Glutamatergic neuron (in vitro differentiated cells): ENCODE data around the gene TNNI2. TPM values are rescaled to one million over a fixed set of nuclear protein-coding genes. Genes with fewer than 3 reads are reported as not detected.

Source experiments
- DNase-seq: peaks from one replicate; pipeline ENCODE4 v3.0.0; 2022
- H3K27ac Mint-ChIP-seq: one replicate; pipeline ENCODE4 v1.8.0; 2020; ENCODE audit warnings: mild to moderate bottlenecking, mixed read lengths, inconsistent platforms; ENCODE audit not compliant: unreplicated experiment
- H3K27me3 Mint-ChIP-seq: one replicate; pipeline ENCODE4 v1.8.0; 2020; ENCODE audit warnings: mild to moderate bottlenecking, moderate library complexity, mixed read lengths, inconsistent platforms; ENCODE audit not compliant: unreplicated experiment
- H3K36me3 Mint-ChIP-seq: one replicate; pipeline ENCODE4 v1.8.0; 2020; ENCODE audit warnings: mild to moderate bottlenecking, mixed read lengths, inconsistent platforms; ENCODE audit not compliant: unreplicated experiment
- H3K4me1 Mint-ChIP-seq: one replicate; pipeline ENCODE4 v1.8.0; 2020; ENCODE audit warnings: mild to moderate bottlenecking, low read depth, mixed read lengths, inconsistent platforms; ENCODE audit not compliant: unreplicated experiment
- H3K4me3 Mint-ChIP-seq: one replicate; pipeline ENCODE4 v1.8.0; 2020; ENCODE audit warnings: mild to moderate bottlenecking, mixed read lengths, inconsistent platforms; ENCODE audit not compliant: unreplicated experiment
- H3K9me3 Mint-ChIP-seq: one replicate; pipeline ENCODE4 v1.8.0; 2020; ENCODE audit warnings: mild to moderate bottlenecking, moderate library complexity, mixed read lengths, inconsistent platforms; ENCODE audit not compliant: unreplicated experiment
- CTCF ChIP-seq: fragments of 200-600 bp; sonication (generic); IDR thresholded peaks from one replicate; pipeline ENCODE4 v1.5.0; 2021; ENCODE audit not compliant: partially characterized antibody, unreplicated experiment
- total RNA-seq: library from RNA; stranded (reverse); fragmentation: NEBNext Ultra II Directional; extraction: Animal tissue kit (Norgen Biotek cat#: 25700); gene quantifications from one replicate; pipeline ENCODE4 v1.2.1, GENCODE V29; 2021; ENCODE audit not compliant: unreplicated experiment

Gene TNNI2
- total RNA-seq, 1 donor from 2014 or later = not detected

DNA sequence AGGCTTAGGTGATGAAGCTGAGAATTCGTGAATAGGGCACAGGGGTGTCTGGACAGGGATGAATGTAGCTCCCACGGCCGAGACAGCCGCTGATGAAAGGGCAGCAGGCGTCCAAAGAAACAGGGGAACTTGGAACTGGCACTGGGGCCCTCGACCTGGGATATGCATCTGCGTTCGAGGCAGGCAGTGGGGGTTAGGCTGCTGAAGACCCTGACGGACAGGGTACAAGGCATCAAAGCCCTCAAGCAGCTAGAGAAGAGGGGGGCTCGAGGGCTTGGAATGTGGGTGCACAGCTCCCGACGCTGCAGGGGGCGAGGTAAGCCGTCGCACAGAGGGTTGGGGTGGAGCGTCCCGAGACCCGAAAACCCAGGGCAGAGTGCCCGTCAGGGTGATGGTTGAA lies 10.8 kb upstream of the TNNI2 start:
- no peak overlapping the region for H3K4me3 Mint-ChIP-seq
- peaks cover 8% of the 10 kb centered on the region for H3K27me3 Mint-ChIP-seq
- no peak overlapping the region for H3K27ac Mint-ChIP-seq

GRCh38 chr11:1828542-1828941 lies 10.2 kb upstream of the TNNI2 start:
- Mint-ChIP-seq H3K36me3 (no peaks in the 10 kb centered on the region), H3K9me3 (no peaks in the 10 kb centered on the region)

More for the DNA sequence above, 10.8 kb upstream of the TNNI2 start:
- Mint-ChIP-seq H3K9me3 (no peaks in the 10 kb centered on the region), H3K36me3 (no peaks in the 10 kb centered on the region), H3K4me1 (no peaks in the 10 kb centered on the region)
- no peak for TF ChIP-seq CTCF
- DNase-seq = no peak

DNA sequence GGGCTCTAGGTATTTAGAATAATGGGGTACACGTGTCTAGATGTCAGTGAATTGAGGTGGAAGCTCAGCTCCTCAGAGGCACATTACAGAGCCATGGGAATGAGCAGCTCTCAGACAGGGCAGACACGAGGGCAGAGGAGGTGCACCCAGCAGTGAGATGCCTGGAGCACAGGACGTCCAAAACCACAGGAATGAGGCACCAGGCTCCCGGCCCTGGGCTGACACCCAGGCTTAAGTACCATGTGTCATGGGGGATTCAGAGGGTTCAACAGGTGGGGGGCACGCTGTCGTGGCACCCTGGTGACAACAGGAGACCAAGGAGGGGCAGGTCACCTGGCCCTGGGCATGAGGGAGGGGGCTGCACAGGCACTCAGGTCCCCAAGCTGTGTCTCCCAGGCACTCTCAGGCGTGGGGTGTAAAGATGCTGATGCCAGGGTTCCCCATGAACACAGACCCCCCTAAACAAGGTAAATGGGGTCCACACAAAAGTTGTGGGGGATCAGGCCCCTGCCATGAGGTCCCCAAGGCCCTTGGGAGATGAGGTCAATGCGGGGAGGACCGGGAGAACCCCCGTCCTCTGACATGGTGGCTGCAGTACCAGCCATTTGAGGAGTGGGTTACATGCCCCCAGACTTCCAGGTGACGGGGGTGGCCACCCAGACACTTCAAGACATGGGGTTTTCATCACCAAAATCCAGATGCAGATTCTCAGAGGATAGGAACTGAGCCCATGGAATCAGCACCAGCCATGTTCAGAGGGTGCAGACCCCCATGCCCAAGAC lies 9.6 kb upstream of the TNNI2 start:
- no peak for DNase-seq
- no peak overlapping the region for H3K27ac Mint-ChIP-seq
- H3K4me1 Mint-ChIP-seq = no peaks in the 10 kb centered on the region
- no peaks in the 10 kb centered on the region for H3K9me3 Mint-ChIP-seq
- no peak overlapping the region for H3K4me3 Mint-ChIP-seq
- H3K27me3 Mint-ChIP-seq = peaks cover 11% of the 10 kb centered on the region
- H3K36me3 Mint-ChIP-seq = no peaks in the 10 kb centered on the region
- TF ChIP-seq CTCF = no peak

More at GRCh38 chr11:1828542-1828941, 10.2 kb upstream of the TNNI2 start:
- Mint-ChIP-seq H3K4me1 (no peaks in the 10 kb centered on the region), H3K27me3 (peaks cover 12% of the 10 kb centered on the region), H3K4me3 (no peak overlapping the region), H3K27ac (no peak overlapping the region)
- DNase-seq = no peak
- TF ChIP-seq CTCF = no peak

DNA sequence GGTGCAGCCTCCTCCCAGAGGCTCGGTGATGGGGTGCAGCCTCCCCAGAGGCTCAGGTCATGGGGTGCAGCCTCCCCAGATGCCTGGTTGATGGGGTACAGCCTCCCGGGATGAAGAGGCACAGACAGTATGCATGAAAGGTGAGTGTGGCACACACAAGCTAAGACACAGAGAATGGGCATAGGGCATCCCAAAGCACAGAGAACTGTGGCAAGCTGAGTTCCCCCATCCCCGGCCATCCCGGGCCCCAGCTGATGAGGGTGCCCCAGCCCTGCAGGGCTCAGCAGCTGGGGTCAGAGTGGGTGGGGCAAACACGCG lies 8.8 kb upstream of the TNNI2 start:
- no peaks in the 10 kb centered on the region for H3K36me3 Mint-ChIP-seq
- no peaks in the 10 kb centered on the region for H3K9me3 Mint-ChIP-seq
- no peak for TF ChIP-seq CTCF
- H3K4me1 Mint-ChIP-seq = no peaks in the 10 kb centered on the region
- no peak overlapping the region for H3K27ac Mint-ChIP-seq
- DNase-seq = no peak
- H3K4me3 Mint-ChIP-seq = no peak overlapping the region
- H3K27me3 Mint-ChIP-seq = peaks cover 11% of the 10 kb centered on the region
